ENCODE results near the gene TNFRSF18.
A peak's percentile ranks its signal among the peaks of the same experiment; 100 is the strongest.

TNFRSF18 gene

DNA sequence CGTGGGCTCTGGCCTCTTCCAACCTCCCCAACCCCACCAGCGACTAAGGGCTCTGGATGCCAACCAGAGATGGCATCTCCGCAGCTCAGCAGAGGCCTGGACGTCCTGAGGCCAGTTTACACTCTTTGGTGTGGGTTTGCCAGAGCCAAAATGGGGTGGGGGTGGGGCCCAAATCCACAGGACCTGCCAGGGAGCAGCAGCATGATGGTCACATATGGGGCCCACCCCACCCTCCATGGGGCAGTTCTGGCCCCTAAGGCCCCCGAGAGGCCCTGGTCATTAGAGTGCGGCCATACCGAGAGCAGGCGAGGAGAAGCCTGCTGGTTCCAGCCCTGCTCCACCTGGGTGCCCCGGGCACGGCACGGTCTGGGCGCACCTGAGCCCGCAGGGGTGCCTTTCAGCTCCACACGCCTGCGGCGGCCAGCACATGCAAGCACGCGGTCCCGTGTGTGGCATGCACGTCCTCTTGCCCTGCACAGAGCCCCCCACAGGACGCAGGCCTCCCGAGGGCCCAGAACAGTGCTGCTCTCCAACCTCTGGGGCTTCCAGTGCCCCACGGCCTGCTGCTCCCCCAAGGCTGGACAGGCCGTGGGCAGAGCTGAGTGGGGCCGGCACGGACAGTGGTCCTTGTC, 35.3 kb upstream of the TNFRSF18 start:
- H3K27ac ChIP-seq: no peak overlapping the region
- no peak for DNase-seq (ENCODE audit: low read depth, low spot score)

DNA sequence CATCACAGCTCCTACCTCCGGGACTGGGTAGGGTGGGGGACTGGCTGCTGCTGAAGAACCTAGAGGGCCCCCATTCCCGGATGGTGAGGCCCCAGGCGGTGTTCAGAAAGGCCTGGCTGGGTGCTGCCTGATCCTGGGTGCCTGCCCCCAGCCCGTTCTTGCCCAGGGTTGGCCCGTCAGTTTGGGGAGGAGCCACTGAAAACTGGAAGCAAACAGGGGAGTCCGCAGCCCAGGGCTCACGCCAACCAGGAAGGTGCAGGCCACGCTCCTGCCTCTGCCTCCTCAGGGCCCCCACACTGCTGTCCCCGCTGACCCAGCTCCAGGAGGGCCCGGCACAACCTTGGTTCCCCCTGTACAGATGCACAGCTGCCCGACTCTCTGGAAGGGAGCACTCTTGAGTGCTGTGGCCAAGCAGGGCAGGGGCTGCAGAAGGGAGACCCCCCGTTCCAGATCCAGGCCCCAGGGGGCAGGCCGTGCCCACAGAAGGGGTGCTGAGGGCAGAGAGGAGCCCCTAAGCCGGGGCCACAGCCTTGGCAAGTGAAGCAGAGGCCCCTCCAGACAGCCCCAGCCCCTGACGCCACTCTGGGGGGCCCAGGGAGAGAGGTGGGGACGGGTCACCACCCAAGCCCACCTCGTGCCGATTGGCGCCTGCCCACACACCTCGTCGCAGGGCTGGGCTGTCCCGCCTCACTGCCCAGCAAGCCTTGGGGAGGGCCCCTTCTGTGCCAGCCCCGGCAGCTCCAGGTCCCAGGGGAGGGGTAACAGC, 34.6 kb upstream of the TNFRSF18 start:
- no peak for DNase-seq (ENCODE audit: low read depth, low spot score)
- H3K27ac ChIP-seq: no peak overlapping the region

DNA sequence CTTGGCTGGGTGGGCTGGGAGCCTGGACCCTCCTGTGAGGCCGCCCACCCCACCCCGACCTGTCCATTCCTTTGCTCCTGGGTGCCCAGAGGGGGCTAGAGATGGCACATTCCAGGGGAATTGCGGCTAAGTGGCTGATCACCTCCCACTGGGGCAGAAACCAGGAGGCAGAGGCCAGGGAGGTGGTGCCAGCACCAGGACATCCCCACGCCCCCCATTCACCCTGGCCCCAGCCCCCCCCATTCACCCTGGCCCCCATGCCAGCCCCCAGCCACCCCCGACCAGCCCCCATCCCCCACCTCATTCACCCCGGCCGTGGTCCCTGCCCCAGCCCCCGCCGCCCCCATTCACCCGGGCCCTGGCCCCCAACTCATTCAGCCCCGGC, 33.9 kb upstream of the TNFRSF18 start:
- no peak for DNase-seq (ENCODE audit: low read depth, low spot score)
- no peak overlapping the region for H3K27ac ChIP-seq

DNA sequence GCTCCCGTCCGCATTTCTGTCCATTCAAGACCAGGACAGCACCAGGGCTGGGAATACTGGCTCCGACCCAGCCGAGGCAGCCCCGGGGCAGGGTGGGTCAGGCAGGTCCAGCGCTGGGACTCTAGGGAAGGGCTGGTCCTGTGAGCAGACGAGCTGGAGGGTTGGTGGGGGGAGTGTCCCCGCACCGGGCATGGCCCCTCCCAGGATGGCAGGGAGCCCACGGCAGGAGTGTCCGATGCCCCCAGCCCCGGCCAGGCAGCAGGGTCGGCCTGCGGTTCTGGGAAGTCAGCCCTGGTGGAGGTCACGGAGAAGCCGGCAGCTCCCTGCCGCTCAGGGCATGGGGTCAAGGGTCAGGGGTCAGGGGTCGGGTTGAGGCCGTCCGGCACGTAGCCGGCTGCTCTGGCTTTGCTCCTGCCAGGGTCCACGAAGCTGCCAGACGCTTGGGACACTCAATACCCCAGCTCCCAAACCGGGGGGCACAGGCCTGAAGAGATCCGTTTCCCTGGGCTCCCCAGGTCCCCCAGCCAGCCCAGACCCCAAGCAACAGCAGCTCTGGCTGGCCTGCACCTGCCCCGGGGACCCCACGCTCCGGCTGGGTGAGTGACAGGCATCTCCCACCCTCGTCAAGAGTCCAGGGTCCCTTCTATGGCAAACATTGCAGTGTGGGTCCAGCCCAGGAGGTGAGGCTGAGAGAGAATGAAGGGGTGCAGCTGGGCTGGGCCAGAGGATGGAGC, 33.4 kb upstream of the TNFRSF18 start:
- no peak for DNase-seq (ENCODE audit: low read depth, low spot score)
- no peak overlapping the region for H3K27ac ChIP-seq

DNA sequence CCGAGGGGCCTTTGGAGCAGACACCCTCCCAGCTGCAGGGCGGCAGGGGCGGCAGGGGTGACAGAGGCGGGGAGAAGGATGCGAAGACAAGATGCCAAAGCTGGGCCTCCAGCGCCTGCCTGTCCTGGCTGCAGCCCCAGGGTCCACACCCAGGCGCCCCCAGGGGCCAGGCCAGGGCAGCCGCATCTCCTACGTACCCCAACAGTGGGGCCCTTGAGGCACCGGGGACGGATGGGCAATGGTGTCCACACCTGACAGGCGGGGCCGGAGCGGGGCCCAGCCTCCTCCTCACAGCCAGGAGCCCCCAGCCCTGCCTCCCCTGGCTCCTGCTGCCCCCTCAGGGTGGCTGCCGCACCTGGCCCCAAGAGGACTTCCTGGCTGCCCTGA, 32.8 kb upstream of the TNFRSF18 start:
- no peak for DNase-seq (ENCODE audit: low read depth, low spot score)

DNA sequence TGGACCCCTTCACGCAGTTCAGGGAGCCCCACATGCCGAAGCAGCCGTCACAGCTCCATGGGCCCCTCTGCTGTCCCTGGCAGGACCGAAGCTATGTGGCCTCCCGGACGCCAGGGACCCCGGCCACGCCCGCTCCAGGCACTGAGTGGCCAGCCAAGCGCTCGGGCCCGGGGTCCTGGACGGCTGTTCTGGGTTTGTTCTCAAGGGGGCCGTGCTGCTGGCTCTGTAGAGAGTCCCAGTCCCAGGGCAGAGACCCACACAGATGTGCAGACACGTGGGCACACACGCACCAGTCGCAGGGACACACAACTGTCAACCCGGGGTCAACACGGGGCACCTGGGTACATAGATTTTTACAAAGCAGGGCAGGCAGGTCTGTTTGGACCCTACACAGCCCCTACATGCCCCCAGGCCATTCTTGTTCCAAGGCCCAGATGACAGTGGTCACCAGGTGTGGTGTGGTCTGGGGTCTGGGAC, 32.3 kb upstream of the TNFRSF18 start:
- H3K27ac ChIP-seq: no peak overlapping the region
- no peak for DNase-seq (ENCODE audit: low read depth, low spot score)

More for the DNA sequence above, 32.8 kb upstream of the TNFRSF18 start:
- no peak overlapping the region for H3K27ac ChIP-seq

DNA sequence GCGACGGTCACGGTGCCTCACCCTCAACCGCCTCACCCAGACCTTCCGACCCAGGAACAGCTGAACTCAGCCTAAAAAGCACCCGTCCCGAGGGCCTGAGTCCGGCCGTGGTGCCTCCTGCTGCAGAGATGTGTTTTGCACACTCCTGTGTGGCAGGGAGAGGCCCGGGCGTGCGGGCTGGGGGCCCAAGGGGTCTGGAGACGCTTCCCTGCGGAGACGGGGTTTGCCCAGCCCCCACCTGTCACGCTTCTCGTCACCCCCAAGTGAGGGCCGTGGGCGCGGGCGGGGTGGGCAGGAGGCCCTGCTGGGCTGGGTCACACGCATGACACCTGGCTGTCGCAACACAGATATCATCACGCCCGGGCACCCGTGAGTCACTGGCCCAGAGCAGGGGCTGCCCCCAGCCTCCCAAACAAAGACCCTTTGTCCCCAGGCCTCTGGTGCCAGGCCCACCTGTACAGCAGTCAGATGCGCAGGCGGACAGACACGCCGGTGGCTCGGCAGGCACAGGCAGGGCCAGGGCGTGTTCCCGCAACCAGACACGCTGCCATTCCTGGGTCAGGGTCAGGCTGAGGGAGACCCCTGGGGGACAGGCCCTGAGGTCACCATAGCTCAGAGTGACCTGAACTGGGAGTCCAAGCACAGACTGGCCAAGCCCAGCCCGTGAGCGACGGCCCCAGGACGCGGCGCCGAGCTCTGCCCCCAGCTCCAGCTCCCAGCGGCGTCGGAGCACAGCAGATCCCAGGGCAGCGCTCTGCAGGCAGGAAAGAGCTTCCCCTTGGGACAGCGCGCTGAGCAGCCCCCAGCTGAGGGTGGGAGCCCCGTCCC, 31.7 kb upstream of the TNFRSF18 start:
- peak overlapping the region; percentile 12 for H3K27ac ChIP-seq
- no peak for DNase-seq (ENCODE audit: low read depth, low spot score)

DNA sequence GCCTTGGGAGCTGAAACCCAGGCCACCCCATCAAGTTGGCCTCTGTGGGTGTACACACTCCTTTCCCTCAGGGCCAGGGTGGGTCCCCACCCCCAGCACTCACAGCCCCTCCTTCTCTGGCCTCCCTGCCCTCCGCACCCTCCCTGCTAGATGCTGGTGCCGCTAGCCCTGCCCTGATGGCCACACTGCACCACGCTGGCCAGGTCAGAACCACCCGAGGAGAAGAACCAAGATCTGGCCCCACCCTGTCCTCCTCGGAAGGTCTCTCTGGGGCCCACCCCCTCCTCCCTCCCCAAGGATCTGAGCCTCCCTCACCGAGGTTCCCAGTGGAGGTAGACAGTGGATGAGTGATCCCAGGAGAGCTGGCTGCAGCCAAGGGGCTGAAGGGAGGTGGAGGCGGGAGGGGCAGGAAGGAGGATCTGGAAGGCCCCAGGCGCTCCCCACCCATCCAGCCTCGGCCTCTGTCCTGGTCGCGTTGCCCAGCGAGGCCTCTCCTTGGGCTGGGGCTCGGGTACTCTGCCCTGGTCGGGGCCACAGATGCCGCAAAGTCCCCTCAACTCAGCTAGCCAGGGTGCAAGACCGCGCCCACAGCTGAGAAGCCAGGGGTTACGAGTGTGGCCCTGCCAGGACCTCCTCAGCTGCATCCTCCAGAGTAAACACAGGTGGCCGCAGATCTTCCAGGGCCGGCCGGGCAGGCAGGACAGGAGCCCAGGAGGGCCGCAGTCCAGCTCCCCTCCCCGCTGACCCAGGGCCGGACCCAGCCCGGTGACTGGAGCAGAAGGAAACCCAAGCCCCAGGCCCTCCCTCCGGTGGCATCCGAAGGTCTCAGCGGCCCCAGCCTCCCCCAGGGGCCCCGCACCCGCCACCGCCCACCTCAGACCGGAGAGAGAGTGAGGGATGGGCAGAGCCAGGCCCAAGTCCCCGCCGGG, 30.8 kb upstream of the TNFRSF18 start:
- H3K27ac ChIP-seq: peak overlapping the region; percentile 12
- DNase-seq (ENCODE audit: low read depth, low spot score): no peak

DNA sequence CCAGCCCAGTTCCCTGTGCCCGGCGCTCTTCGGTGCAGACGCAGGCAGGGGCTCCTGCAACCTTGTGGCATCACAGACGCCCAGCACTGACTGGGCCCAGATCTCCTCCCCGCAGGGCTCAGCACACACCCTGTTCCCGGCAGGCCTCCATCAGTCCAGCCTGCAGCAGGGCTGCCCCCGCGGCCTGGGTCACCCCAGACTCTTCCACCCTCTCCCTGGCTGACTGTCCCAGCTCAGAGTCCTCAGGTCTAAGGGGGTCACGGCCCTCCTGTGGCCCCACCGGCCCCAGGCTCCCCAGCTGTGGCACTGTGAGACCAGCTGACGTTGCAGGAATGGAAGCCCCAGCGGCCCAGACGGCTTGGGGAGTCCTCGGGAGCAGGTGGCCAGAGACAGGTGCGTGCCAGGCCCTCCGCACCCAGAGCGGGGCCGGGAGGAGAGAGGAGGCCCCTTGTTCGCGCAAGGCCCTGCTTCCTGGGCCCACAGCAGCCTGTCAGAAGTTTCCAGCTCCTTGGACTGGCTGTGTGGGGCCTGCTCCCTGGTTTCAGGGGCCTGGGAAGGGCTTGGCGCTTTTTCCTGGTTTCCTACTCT, 29.9 kb upstream of the TNFRSF18 start:
- no peak for DNase-seq (ENCODE audit: low read depth, low spot score)
- no peak overlapping the region for H3K27ac ChIP-seq

DNA sequence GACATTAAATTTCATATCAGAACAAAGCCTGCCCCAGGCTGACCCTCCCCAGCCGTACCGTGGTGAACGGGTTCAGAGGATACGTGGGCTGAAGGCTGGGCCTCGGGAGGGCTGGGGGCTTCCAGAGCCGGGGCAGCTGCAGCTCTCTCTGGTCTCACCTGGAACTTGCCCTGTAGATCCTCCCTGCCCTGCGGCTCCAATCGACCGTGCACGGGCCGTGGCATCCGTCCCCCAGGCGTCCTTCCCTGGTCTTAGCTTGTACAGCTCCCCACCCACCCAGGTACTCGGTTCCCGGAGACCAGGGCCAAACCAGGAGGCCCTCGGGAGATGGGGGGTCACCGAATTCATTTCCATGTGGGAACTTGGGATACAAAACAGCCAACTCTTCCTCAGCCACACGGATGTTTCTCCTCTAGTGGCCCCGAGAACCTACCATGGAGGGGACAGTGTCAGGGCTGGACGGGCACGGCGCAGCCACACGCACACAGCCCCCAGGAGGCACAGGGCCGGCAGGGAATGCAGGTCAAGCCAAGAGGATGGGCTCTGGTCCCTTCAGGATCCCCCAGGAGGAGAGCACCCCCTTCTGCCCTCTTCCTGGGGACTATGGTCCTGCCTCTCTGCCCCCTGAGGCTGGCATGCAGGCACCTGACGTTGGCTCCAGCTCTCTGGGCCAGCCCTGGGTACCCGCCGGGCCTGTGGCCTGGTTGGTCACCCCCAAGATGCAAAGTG, 28.8 kb upstream of the TNFRSF18 start:
- DNase-seq (ENCODE audit: low read depth, low spot score): no peak
- H3K27ac ChIP-seq: no peak overlapping the region

DNA sequence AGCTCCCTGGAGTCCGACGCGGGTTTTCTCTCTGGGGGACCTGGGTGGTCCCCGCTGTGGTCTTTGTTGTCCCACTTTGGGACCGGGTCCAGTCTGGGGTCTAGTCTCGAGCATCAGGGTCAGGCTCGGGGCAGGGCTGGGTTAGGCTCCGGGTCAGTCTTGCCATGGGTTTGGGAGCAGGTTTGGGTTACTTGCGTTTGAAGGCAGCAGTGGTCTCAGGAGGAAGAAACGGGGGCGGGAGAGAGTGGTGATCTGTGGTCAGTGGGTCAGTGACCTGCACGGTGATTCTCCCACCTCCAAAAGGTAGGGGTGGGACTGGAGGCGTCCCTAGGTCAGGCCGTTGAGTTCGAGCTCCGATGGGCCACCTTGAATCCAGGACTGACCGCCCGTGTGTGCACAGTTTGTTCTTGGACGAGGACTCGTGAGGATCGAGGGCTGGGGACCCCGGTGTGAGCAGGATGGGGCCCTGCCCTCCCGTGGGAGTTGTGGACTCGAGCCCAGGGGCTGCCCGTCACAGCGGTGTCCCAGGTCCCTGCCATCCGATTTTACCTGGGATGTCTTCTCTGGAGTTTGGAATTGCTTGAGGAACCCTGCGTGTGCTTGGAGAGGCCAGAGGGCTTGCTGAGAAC, 27.9 kb upstream of the TNFRSF18 start:
- H3K27ac ChIP-seq: no peak overlapping the region
- DNase-seq (ENCODE audit: low read depth, low spot score): no peak

DNA sequence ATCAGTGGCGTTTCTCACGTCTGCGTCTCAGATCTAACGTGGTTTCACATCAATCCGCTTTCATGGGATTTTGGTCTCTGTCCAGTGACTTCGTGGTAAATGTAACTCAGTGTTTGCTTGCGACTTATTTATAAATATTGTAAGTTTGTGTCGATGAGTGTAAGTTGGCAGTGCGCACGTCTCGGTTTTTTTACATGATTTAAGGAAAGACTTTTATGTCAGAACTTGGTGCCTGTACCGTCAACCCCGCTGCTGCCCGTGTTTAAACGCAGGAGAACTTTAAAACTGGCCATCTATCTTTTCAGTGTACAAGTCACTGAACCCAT, 27.1 kb upstream of the TNFRSF18 start:
- H3K27ac ChIP-seq: no peak overlapping the region
- DNase-seq (ENCODE audit: low read depth, low spot score): no peak

DNA sequence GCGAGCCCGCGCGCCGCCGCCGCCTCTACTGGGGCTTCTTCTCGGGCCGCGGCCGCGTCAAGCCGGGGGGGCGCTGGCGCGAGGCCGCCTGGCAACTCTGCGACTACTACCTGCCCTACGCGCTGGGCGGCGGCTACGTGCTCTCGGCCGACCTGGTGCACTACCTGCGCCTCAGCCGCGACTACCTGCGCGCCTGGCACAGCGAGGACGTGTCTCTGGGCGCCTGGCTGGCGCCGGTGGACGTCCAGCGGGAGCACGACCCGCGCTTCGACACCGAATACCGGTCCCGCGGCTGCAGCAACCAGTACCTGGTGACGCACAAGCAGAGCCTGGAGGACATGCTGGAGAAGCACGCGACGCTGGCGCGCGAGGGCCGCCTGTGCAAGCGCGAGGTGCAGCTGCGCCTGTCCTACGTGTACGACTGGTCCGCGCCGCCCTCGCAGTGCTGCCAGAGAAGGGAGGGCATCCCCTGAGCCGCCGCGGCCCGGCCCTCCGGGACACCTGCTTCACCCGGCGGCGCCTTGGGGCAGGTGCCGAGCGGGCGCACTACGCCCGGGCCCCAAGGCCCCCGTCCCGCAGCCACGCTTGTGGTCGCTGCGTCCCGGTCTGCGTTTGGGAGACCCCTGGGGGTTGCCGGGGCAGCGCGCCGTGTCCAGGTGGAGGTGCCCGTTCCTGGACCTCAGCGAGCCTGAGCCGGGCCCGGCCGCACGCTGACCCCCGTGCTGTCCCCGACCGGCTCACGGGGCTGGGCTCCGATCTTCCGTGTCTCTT, 26.6 kb upstream of the TNFRSF18 start:
- no peak for DNase-seq (ENCODE audit: low read depth, low spot score)
- peak overlapping the region; percentile 78 for H3K27ac ChIP-seq

DNA sequence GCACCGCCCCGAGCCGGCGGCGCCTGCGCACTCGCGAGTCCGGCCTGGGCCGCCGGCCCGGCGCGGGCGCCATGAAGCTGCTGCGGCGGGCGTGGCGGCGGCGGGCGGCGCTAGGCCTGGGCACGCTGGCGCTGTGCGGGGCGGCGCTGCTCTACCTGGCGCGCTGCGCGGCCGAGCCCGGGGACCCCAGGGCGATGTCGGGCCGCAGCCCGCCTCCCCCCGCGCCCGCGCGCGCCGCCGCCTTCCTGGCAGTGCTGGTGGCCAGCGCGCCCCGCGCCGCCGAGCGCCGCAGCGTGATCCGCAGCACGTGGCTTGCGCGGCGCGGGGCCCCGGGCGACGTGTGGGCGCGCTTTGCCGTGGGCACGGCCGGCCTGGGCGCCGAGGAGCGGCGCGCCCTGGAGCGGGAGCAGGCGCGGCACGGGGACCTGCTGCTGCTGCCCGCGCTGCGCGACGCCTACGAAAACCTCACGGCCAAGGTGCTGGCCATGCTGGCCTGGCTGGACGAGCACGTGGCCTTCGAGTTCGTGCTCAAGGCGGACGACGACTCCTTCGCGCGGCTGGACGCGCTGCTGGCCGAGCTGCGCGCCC, 25.9 kb upstream of the TNFRSF18 start, which contains the start of gene B3GALT6:
Gene B3GALT6, plus strand, starts transcription at position 30 of the 588 bp plus-strand sequence. Its CDS starts 42 bp downstream, at position 72.
- peak within 1 kb of the TSS; percentile 78 for H3K27ac ChIP-seq
- no peak for DNase-seq (ENCODE audit: low read depth, low spot score)

DNA sequence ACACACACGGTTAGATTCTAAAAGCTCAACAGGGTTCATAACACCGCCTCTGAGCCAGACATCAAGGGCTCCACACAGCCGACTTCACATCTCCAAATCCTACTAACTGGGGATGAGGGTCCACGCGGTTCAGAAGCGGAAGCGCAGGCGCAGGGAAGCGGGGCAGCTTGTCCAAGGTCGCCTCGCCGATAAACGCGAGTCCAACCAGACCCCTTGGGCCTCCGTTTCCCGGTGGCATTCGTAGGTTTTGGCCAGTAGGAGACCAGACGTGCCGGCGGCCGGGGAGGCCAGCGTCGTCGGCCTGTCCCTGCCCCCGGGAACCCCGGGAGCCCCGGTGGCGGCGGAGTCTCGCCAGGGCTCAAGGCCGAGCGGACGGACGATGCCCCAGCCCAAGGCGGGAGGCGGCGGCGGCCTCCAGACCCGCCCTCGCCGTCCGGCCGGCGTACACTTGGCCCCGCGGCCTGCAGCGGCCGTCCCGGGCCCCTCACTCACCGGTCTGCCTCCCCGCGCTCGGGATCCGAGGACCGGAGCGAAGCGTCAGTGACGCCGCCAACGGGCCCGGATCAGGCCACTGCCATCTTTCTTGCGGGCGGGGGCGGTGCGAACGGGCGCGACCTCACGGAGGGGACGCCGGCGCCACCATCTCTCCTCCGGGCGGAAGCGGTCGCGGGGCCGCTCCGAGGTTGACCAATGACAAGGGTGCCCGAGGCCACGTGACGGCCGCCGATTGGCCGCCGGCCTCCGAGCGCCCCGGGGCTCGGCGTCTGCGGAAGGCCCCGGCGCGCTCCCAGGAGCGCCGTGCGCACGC, 25.2 kb upstream of the TNFRSF18 start, which contains the start of gene SDF4:
Gene SDF4, minus strand, starts transcription at position 602 of the 808 bp plus-strand sequence. CDS start 3,229 bp downstream, outside the sequence.
- DNase-seq (ENCODE audit: low read depth, low spot score): peak; percentile 79
- H3K27ac ChIP-seq: peak within 1 kb of the TSS; percentile 78

Data from epithelial cell of prostate (primary cell).